K562 (cell line): ENCODE results near the gene FBN1. TPM values are rescaled to one million over a fixed set of nuclear protein-coding genes. Genes with fewer than 3 reads are reported as not detected.

Source experiments
- ATAC-seq: fragments of 200-7000 bp; cut with Tn5 transposase; 3 replicates; pipeline ENCODE4 v1.9.1; 2020; ENCODE audit warnings: moderate library complexity
- BruUV-seq: library from RNA; stranded (reverse); fragments of 400-500 nt; replicated peaks from 2 replicates; lab custom pipeline; 2021; lab: Mats Ljungman, UMichigan
- CTCF ChIA-PET: fragments of 300-600 bp; formaldehyde crosslinking; extraction: SDS; loops from one replicate; lab custom pipeline; 2021; ENCODE audit warnings: low intra/inter-chr PET ratio; lab: Yijun Ruan, JAX
- POLR2A ChIA-PET: fragments of 300-600, 350-650 bp; sonication (Branson Sonifier 250); formaldehyde crosslinking; extraction: SDS; loops from one replicate; lab custom pipeline; 2021; ENCODE audit warnings: antibody characterized with exemption, inconsistent platforms; lab: Yijun Ruan, JAX
- DNase-seq, 4 experiments: peaks; one replicate each; pipeline versions ENCODE4 v3.0.0 to v3.0.0-alpha.2; 2011 to 2018; ENCODE audit warnings: low spot score in 3 of 4, mixed read lengths in 3 of 4; ENCODE audit errors: extremely low read depth in 1 of 4
- FAIRE-seq: peaks from 2 replicates; lab custom pipeline; 2011; peaks lifted over from hg19 to GRCh38; lab: Jason Lieb, UNC
- H2AFZ ChIP-seq: 2 replicates; pipeline ENCODE4 v1.6.0; 2011; ENCODE audit warnings: low read depth, low read length, control low read depth, inconsistent platforms
- H3K27ac ChIP-seq: fragments of 200-600 bp; 3 replicates; pipeline ENCODE4 v1.8.0; 2011; ENCODE audit warnings: low read depth, mild to moderate bottlenecking, control low read depth, inconsistent platforms, low read length, moderate library complexity, mixed read lengths; ENCODE audit errors: extremely low read depth
- H3K27me3 ChIP-seq, 2 experiments: fragments of 300-600 bp in 1 of 2; 2 replicates in 1 of 2; 3 replicates in 1 of 2; pipeline versions ENCODE4 v1.6.0 to v1.8.0; 2011; ENCODE audit warnings: inconsistent platforms in 2 of 2, low read length in 2 of 2, mild to moderate bottlenecking in 1 of 2, mixed read lengths in 1 of 2, moderate library complexity in 1 of 2; ENCODE audit not compliant: control insufficient read depth in 2 of 2, insufficient read depth in 2 of 2
- H3K36me3 ChIP-seq: fragments of 300-600 bp; 3 replicates; pipeline ENCODE4 v1.8.0; 2011; ENCODE audit warnings: mild to moderate bottlenecking, low read length, inconsistent platforms; ENCODE audit not compliant: control insufficient read depth, insufficient read depth
- H3K4me1 ChIP-seq, 2 experiments: fragments of 200-600 bp in 1 of 2; replicated peaks in 1 of 2; 2 replicates in 1 of 2; 3 replicates in 1 of 2; pipeline versions ENCODE4 v1.5.1 to v1.8.0; 2011; ENCODE audit warnings: inconsistent platforms in 2 of 2, low read length in 2 of 2, mild to moderate bottlenecking in 1 of 2, mixed read lengths in 1 of 2, moderate library complexity in 1 of 2; ENCODE audit not compliant: control insufficient read depth in 2 of 2, insufficient read depth in 2 of 2
- H3K4me2 ChIP-seq: 2 replicates; pipeline ENCODE4 v1.6.1; 2011; ENCODE audit warnings: low read length, control low read depth, inconsistent platforms, mixed read lengths; ENCODE audit not compliant: insufficient read depth
- H3K4me3 ChIP-seq: fragments of 200-600 bp; sonication (generic), shearing (Covaris generic); 2 replicates; pipeline ENCODE4 v1.5.1; 2016; ENCODE audit warnings: control low read depth, inconsistent platforms
- H3K79me2 ChIP-seq: fragments of 200-600 bp; 3 replicates; pipeline ENCODE4 v1.8.0; 2011; ENCODE audit warnings: low read length, inconsistent platforms; ENCODE audit not compliant: control insufficient read depth, insufficient read depth
- H3K9ac ChIP-seq, 2 experiments: 2 replicates each; pipeline versions ENCODE4 v1.6.0 to v1.6.1; 2011; ENCODE audit warnings: low read depth in 2 of 2, low read length in 2 of 2, control low read depth in 1 of 2, inconsistent platforms in 1 of 2, mild to moderate bottlenecking in 1 of 2, mixed read lengths in 1 of 2; ENCODE audit not compliant: insufficient read depth in 1 of 2
- H3K9me1 ChIP-seq: one replicate; pipeline ENCODE4 v1.6.0; 2011; ENCODE audit warnings: inconsistent platforms, mild to moderate bottlenecking, low read length, moderate library complexity; ENCODE audit not compliant: control insufficient read depth, insufficient read depth
- H3K9me3 ChIP-seq: replicated peaks from 2 replicates; pipeline ENCODE4 v1.5.1; 2011; ENCODE audit warnings: low read depth, low read length, inconsistent platforms; ENCODE audit not compliant: control insufficient read depth, insufficient read depth
- H4K20me1 ChIP-seq: replicated peaks from 2 replicates; pipeline ENCODE4 v1.6.1; 2011; ENCODE audit warnings: low read length, inconsistent platforms, mixed read lengths; ENCODE audit not compliant: control insufficient read depth, insufficient read depth
- PKNOX1 ChIP-seq: fragments of 450-650 bp; IDR thresholded peaks from 2 replicates; pipeline ENCODE4 v1.6.1; 2016
- SRSF7 ChIP-seq: fragments of 200-400 bp; formaldehyde crosslinking; optimal IDR thresholded peaks from 2 replicates; pipeline ENCODE3; 2017; ENCODE audit warnings: mild to moderate bottlenecking, low read depth, low read length
- ZNF655 ChIP-seq: fragments of 250-450 bp; sonication (Bioruptor Pico); IDR thresholded peaks from 2 replicates; pipeline ENCODE4 v1.5.0; 2021
- ZNF77 ChIP-seq: fragments of 250-450 bp; sonication (Bioruptor Pico); IDR thresholded peaks from 2 replicates; pipeline ENCODE4 v1.5.0; 2020
- WGBS: fragments of 100-300 bp; shearing (Covaris generic); methylation state at CpG from one replicate; pipeline ENCODE4 v1.1.6; 2016; ENCODE audit warnings: low coverage, mixed read lengths; ENCODE audit not compliant: insufficient coverage; ENCODE audit errors: missing lambda C conversion rate; 5-methylcytosine and 5-hydroxymethylcytosine counted together
- in situ Hi-C: fragments of 300-500 bp; cut with MboI; formaldehyde crosslinking; loops from 4 replicates; pipeline ENCODE4 v1.15.0; 2018; ENCODE audit warnings: inconsistent platforms, mixed read lengths
- intact Hi-C: fragments of 100-400 bp; cut with micrococcal nuclease; formaldehyde crosslinking; loops from 2 replicates; pipeline ENCODE4 v1.14.2; 2022
- polyA plus RNA-seq, 8 experiments: library from polyadenylated mRNA; depleted of rRNA in 4 of 8; stranded (reverse) in 5 of 8; unstranded in 3 of 8; fragments of >200 nt; fragmentation: Nextera tagmentation in 2 of 8; fragmentation: Illumina TruSeq in 1 of 8; extraction: Ambion mirVana in 2 of 8; extraction: Trizol in 1 of 8; gene quantifications; 2 replicates each; pipeline versions ENCODE4 v1.2.1 to v1.2.3, GENCODE V29; 2011 to 2014; ENCODE audit warnings: inconsistent platforms in 1 of 8, missing spikeins in 1 of 8
- total RNA-seq, 7 experiments: library from RNA; depleted of rRNA in 6 of 7; stranded (reverse); fragments of >200 nt in 6 of 7; fragmentation: Illumina TruSeq in 2 of 7; extraction: Trizol in 2 of 7; gene quantifications; 2 replicates each; pipeline versions ENCODE4 v1.2.1 to v1.2.3, GENCODE V29; 2011 to 2021; ENCODE audit warnings: low replicate concordance in 1 of 7

FBN1 gene
- total and polyA plus RNA-seq, 9 of the 15 experiments (the other 6 are each of a cell fraction or from before 2014, with no cell fraction given): 0.15 to 1.2 (median 0.60) TPM

- ATAC-seq: no peak
- Histone ChIP-seq H3K9ac (no peak overlapping the region), H3K36me3 (no peaks in the 10 kb centered on the region), H3K79me2 (no peaks in the 10 kb centered on the region), H3K27me3 (no peaks in the 10 kb centered on the region), H3K4me1 (no peaks in the 10 kb centered on the region), H4K20me1 (no peaks in the 10 kb centered on the region), H3K9me1 (no peaks in the 10 kb centered on the region), H2AFZ (no peak overlapping the region), H3K4me3 (no peak overlapping the region), H3K9me3 (no peaks in the 10 kb centered on the region), H3K4me2 (no peak overlapping the region), H3K27ac (no peak overlapping the region)
- TF ChIP-seq ZNF655 (CRISPR knock-in tag) (no peak), ZNF77 (no peak), SRSF7 (no peak), PKNOX1 (no peak)
- WGBS: 43% methylated on average over 6 of the region's 6 CpGs
- in situ Hi-C loops: no loop called here
- intact Hi-C loops: no loop called here
- BruUV-seq: no TSS peak
- POLR2A ChIA-PET: no interaction called here
- DNase-seq: no peak
- CTCF ChIA-PET: no interaction called here
- no peak for FAIRE-seq
Observed at GRCh38 chr15:48469271-48469670, 176.2 kb downstream of the FBN1 start.
